Thyroid gland (tissue), 4 donors: Measurements from ENCODE around the gene IGF2BP1.

ENCODE experiments used
- POLR2A ChIP-seq, 2 donors: fragments of 450-650 bp; IDR thresholded peaks; one replicate each; pipeline ENCODE4 v1.6.1; 2017; ENCODE audit warnings: antibody characterized with exemption in 2 of 2, mild to moderate bottlenecking in 2 of 2, moderate library complexity in 1 of 2
- TF ChIP-seq, protein P1 (sequence below), 6 experiments: fragments of 200-600 bp in 3 of 6; fragments of 450-650 bp in 3 of 6; sonication (generic) in 3 of 6; IDR thresholded peaks; one replicate each; pipeline ENCODE4 v1.5.1; 2016 to 2019; ENCODE audit warnings: antibody characterized with exemption in 6 of 6, mild to moderate bottlenecking in 2 of 6, inconsistent platforms in 1 of 6, moderate library complexity in 1 of 6

GRCh38 chr17:49028271-49028670, 31.1 kb downstream of the IGF2BP1 start:
- TF ChIP-seq, protein P1, sequence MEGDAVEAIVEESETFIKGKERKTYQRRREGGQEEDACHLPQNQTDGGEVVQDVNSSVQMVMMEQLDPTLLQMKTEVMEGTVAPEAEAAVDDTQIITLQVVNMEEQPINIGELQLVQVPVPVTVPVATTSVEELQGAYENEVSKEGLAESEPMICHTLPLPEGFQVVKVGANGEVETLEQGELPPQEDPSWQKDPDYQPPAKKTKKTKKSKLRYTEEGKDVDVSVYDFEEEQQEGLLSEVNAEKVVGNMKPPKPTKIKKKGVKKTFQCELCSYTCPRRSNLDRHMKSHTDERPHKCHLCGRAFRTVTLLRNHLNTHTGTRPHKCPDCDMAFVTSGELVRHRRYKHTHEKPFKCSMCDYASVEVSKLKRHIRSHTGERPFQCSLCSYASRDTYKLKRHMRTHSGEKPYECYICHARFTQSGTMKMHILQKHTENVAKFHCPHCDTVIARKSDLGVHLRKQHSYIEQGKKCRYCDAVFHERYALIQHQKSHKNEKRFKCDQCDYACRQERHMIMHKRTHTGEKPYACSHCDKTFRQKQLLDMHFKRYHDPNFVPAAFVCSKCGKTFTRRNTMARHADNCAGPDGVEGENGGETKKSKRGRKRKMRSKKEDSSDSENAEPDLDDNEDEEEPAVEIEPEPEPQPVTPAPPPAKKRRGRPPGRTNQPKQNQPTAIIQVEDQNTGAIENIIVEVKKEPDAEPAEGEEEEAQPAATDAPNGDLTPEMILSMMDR (IDR thresholded peaks at IDR 0.05): no peak
- TF ChIP-seq POLR2A (IDR thresholded peaks at IDR 0.05): no peak
